ENCODE results near the gene LRRC75B. TPM values are rescaled to one million over a fixed set of nuclear protein-coding genes. Genes with fewer than 3 reads are reported as not detected.

The LRRC75B gene
- total and polyA plus RNA-seq, 2 of the 8 experiments (the other 6 are each of a cell fraction or from before 2014, with no cell fraction given) = 12.2 to 26.6 TPM

GRCh38 chr22:24585461-24585860 lies 7.4 kb downstream of the LRRC75B start:
- Histone ChIP-seq H3K23ac (ENCODE audit: insufficient read length) (no peak overlapping the region), H4K91ac (replicated peaks; ENCODE audit: insufficient read length, low read length) (no peak overlapping the region)
- WGBS, 2 experiments (ENCODE audit: extremely low coverage in 1 of 2, insufficient coverage in 1 of 2, insufficient read length in 1 of 2, insufficient replicate concordance in 2 of 2, low coverage in 1 of 2, low lambda C conversion rate in 2 of 2, missing lambda C conversion rate in 1 of 2) = 69% methylated on average over 3 of the region's 3 CpGs; no CpG with 5 or more reads in 1 of the 2 experiments

More at GRCh38 chr22:24585461-24585860, 7.4 kb downstream of the LRRC75B start:
- ChIA-PET POLR2A (ENCODE audit: partially characterized antibody) (interaction anchor here (0.8 to 4.4 kb wide), 5 partner anchors 7 to 40 kb away, joined by 3 to 38 read pairs (median 18); partner anchors contain the start of genes GUCD1, LRRC75B and SNRPD3), CTCF (ENCODE audit: partially characterized antibody) (interaction anchor here (1.1 kb wide), 1 partner anchor 12 kb away, joined by 3 read pairs; no protein-coding TSS in a partner anchor)
- no peak overlapping the region for H2AFZ ChIP-seq (ENCODE audit: low read length)
- no peak overlapping the region for H4K5ac ChIP-seq (ENCODE audit: insufficient read length, low read depth, low read length)
- H3K14ac ChIP-seq (ENCODE audit: insufficient read length) = no peak overlapping the region
- H3K4me2 ChIP-seq (ENCODE audit: insufficient read depth in 1 of 2, low read depth in 2 of 2, low read length in 2 of 2) = no peak overlapping the region
- FAIRE-seq (no peak), DNase-seq (ENCODE audit: low read depth in 1 of 2, low spot score in 2 of 2) (no peak)
- no peak overlapping the region for H2AK5ac ChIP-seq (ENCODE audit: low read depth, low read length)
- H4K8ac ChIP-seq (ENCODE audit: extremely low read depth, insufficient read depth, low read length) = no peak overlapping the region
- H3K4me3 ChIP-seq (ENCODE audit: extremely low read depth in 1 of 4, insufficient read depth in 2 of 4, low read depth in 3 of 4, low read length in 4 of 4) = no peak overlapping the region
- TF ChIP-seq JUND (IDR thresholded peaks at IDR 0.05; ENCODE audit: low read length) (no peak), TCF12 (IDR thresholded peaks at IDR 0.05; ENCODE audit: low read depth, low read length) (no peak), YY1 (IDR thresholded peaks at IDR 0.05; ENCODE audit: low read depth, low read length) (no peak), POLR2AphosphoS5 (IDR thresholded peaks at IDR 0.05; ENCODE audit: low read depth, low read length) (no peak), CREB1 (IDR thresholded peaks at IDR 0.05) (no peak), POLR2A (IDR thresholded peaks at IDR 0.05; ENCODE audit: control extremely low read depth in 1 of 2, low read depth in 2 of 2, low read length in 2 of 2) (no peak), TAF7 (optimal IDR thresholded peaks at IDR 0.05; ENCODE audit: borderline replicate concordance, low read depth, low read length) (no peak), ASH2L (IDR thresholded peaks at IDR 0.05; ENCODE audit: low read length) (no peak), RAD21 (IDR thresholded peaks at IDR 0.05 in 1 of 2, conservative IDR thresholded peaks at IDR 0.05 in 1 of 2; ENCODE audit: low read depth in 2 of 2, low read length in 2 of 2) (no peak), MAFK (IDR thresholded peaks at IDR 0.05; ENCODE audit: low read depth, low read length) (no peak)
- H3K56ac ChIP-seq (replicated peaks; ENCODE audit: insufficient read length, low read depth, low read length) = no peak overlapping the region
- H2BK12ac ChIP-seq (ENCODE audit: low read depth, low read length) = no peak overlapping the region
- H3K27ac ChIP-seq (ENCODE audit: low read depth, low read length) = no peak overlapping the region
- H3K9ac ChIP-seq (replicated peaks in 1 of 4; ENCODE audit: extremely low read depth in 1 of 4, low read depth in 3 of 4, low read length in 3 of 4) = no peak overlapping the region
- H4K20me1 ChIP-seq (replicated peaks in 1 of 2; ENCODE audit: control insufficient read depth in 1 of 2, insufficient read depth in 2 of 2, low read length in 2 of 2) = peaks cover 0 to 2% of the 10 kb centered on the region in 2 experiments
- H3K27me3 ChIP-seq (replicated peaks in 1 of 4; ENCODE audit: control insufficient read depth in 3 of 4, extremely low read depth in 1 of 4, insufficient read depth in 3 of 4, low read length in 3 of 4) = no peaks in the 10 kb centered on the region
- no peak overlapping the region for H3K4ac ChIP-seq (replicated peaks; ENCODE audit: insufficient read length, low read depth, low read length)
- no peaks in the 10 kb centered on the region for H3K9me3 ChIP-seq (ENCODE audit: insufficient read depth in 2 of 2, low read depth in 1 of 2, low read length in 1 of 2)
- no peaks in the 10 kb centered on the region for H3K79me2 ChIP-seq (ENCODE audit: control insufficient read depth in 1 of 2, insufficient read depth in 2 of 2, low read length in 2 of 2)
- H3K79me1 ChIP-seq (ENCODE audit: low read depth, low read length) = no peaks in the 10 kb centered on the region; the same call in 1 of the 2 replicates
- no peak overlapping the region for H2BK15ac ChIP-seq (ENCODE audit: low read length)
- H3K18ac ChIP-seq (ENCODE audit: extremely low read depth, low read length) = no peak overlapping the region
- H3K36me3 ChIP-seq (ENCODE audit: control insufficient read depth in 2 of 4, insufficient read depth in 4 of 4, low read length in 3 of 4) = peaks cover 0 to 5% (median under 1%) of the 10 kb centered on the region in 4 experiments; a peak in 3 of 8 replicates
- no peak overlapping the region for H2BK120ac ChIP-seq (replicated peaks; ENCODE audit: low read depth, low read length)
- no peaks in the 10 kb centered on the region for H3K23me2 ChIP-seq (ENCODE audit: low read depth, low read length)
- no peak overlapping the region for H2BK20ac ChIP-seq (ENCODE audit: low read length)
- H2BK5ac ChIP-seq (ENCODE audit: low read depth, low read length) = no peak overlapping the region
- no peaks in the 10 kb centered on the region for H3K4me1 ChIP-seq (replicated peaks in 1 of 4; ENCODE audit: control insufficient read depth in 3 of 4, insufficient read depth in 4 of 4, low read length in 3 of 4)
